Neural crest cell (in vitro differentiated cells): ENCODE data around the gene ASAP2. TPM values are rescaled to one million over a fixed set of nuclear protein-coding genes. Genes with fewer than 3 reads are reported as not detected.

Experiments
- DNase-seq: peaks from one replicate; pipeline ENCODE4 v3.0.0; 2021; ENCODE audit warnings: low read depth, mixed read lengths, low spot score
- H3K27ac Mint-ChIP-seq: one replicate; pipeline ENCODE4 v1.8.0; 2021; ENCODE audit warnings: mild to moderate bottlenecking, mixed read lengths; ENCODE audit not compliant: unreplicated experiment
- H3K27me3 Mint-ChIP-seq: 2 replicates; pipeline ENCODE4 v1.8.0; 2021; ENCODE audit warnings: low read depth, mild to moderate bottlenecking, mixed read lengths
- H3K36me3 Mint-ChIP-seq: 2 replicates; pipeline ENCODE4 v1.8.0; 2021; ENCODE audit warnings: low read depth, mild to moderate bottlenecking, mixed read lengths
- H3K4me1 Mint-ChIP-seq: 2 replicates; pipeline ENCODE4 v1.8.0; 2021; ENCODE audit warnings: mixed read lengths
- H3K4me3 Mint-ChIP-seq: one replicate; pipeline ENCODE4 v1.8.0; 2021; ENCODE audit warnings: mild to moderate bottlenecking, mixed read lengths
- H3K9me3 Mint-ChIP-seq: 2 replicates; pipeline ENCODE4 v1.8.0; 2021; ENCODE audit warnings: mixed read lengths
- CTCF ChIP-seq: fragments of 200-600 bp; sonication (generic); conservative IDR thresholded peaks from 2 replicates; pipeline ENCODE4 v1.5.0; 2021; ENCODE audit warnings: antibody characterized with exemption, mild to moderate bottlenecking
- total RNA-seq: library from RNA; stranded (reverse); gene quantifications from 2 replicates; pipeline ENCODE4 v1.2.1, GENCODE V29; 2021

ASAP2 gene
- total RNA-seq, 1 donor from 2014 or later = 48.6 TPM

GRCh38 chr2:9168821-9169221 lies 37.8 kb upstream of the ASAP2 start:
- Mint-ChIP-seq H3K4me1 (peaks cover 29% of the 10 kb centered on the region), H3K36me3 (no peaks in the 10 kb centered on the region), H3K4me3 (no peak overlapping the region), H3K27ac (no peak overlapping the region), H3K9me3 (no peaks in the 10 kb centered on the region), H3K27me3 (no peaks in the 10 kb centered on the region)
- DNase-seq = no peak
- no peak for TF ChIP-seq CTCF

GRCh38 chr2:9169349-9170107 lies 37.1 kb upstream of the ASAP2 start:
- H3K36me3 Mint-ChIP-seq = no peaks in the 10 kb centered on the region
- DNase-seq = no peak
- TF ChIP-seq CTCF = no peak
- no peak overlapping the region for H3K4me3 Mint-ChIP-seq
- H3K27ac Mint-ChIP-seq = no peak overlapping the region
- H3K9me3 Mint-ChIP-seq = no peaks in the 10 kb centered on the region
- no peaks in the 10 kb centered on the region for H3K27me3 Mint-ChIP-seq
- peaks cover 29% of the 10 kb centered on the region for H3K4me1 Mint-ChIP-seq

GRCh38 chr2:9170458-9171130 lies 36.0 kb upstream of the ASAP2 start:
- no peak overlapping the region for H3K4me3 Mint-ChIP-seq
- H3K4me1 Mint-ChIP-seq = peaks cover 24% of the 10 kb centered on the region
- H3K27ac Mint-ChIP-seq = no peak overlapping the region
- H3K9me3 Mint-ChIP-seq = no peaks in the 10 kb centered on the region
- no peak for TF ChIP-seq CTCF
- H3K36me3 Mint-ChIP-seq = no peaks in the 10 kb centered on the region
- no peaks in the 10 kb centered on the region for H3K27me3 Mint-ChIP-seq
- no peak for DNase-seq

GRCh38 chr2:9174771-9175437 lies 31.7 kb upstream of the ASAP2 start:
- Mint-ChIP-seq H3K4me3 (no peak overlapping the region), H3K9me3 (no peaks in the 10 kb centered on the region), H3K4me1 (peaks cover 21% of the 10 kb centered on the region), H3K36me3 (no peaks in the 10 kb centered on the region), H3K27ac (no peak overlapping the region), H3K27me3 (no peaks in the 10 kb centered on the region)
- DNase-seq = no peak
- TF ChIP-seq CTCF = no peak

- peak overlapping the region; percentile 95 for H3K27ac Mint-ChIP-seq
- peak overlapping the region; percentile 26 for H3K4me3 Mint-ChIP-seq
Measured at GRCh38 chr2:9178110-9178903, 28.3 kb upstream of the ASAP2 start.

More at GRCh38 chr2:9178110-9178903, 28.3 kb upstream of the ASAP2 start:
- Mint-ChIP-seq H3K4me1 (peaks cover 41% of the 10 kb centered on the region), H3K36me3 (peaks cover 2% of the 10 kb centered on the region), H3K9me3 (no peaks in the 10 kb centered on the region), H3K27me3 (no peaks in the 10 kb centered on the region)
- no peak for TF ChIP-seq CTCF
- DNase-seq = no peak
